G401.6 (cell line): ENCODE results near the gene SPRR2A.
"Not testable (repeated sequence)": the region's sequence is repeated elsewhere in the genome, so short reads cannot be mapped to it uniquely, and the experiment has no call there.

ENCODE experiments used
- FAIRE-seq: peaks from 2 replicates; lab custom pipeline; 2012; peaks lifted over from hg19 to GRCh38; lab: Jason Lieb, UNC

SPRR2A gene

GRCh38 chr1:153057375-153057774 lies at the start of gene SPRR2A:
Gene SPRR2A, minus strand, starts transcription at chr1:153057512. Its CDS starts 777 bp downstream, at chr1:153056735.
- no peak for FAIRE-seq

GRCh38 chr1:153100245-153100644 lies 42.9 kb upstream of the SPRR2A start:
- no peak for FAIRE-seq

- no peak for FAIRE-seq
These were observed 42.2 kb upstream of the SPRR2A start for GRCh38 chr1:153099461-153100045.

GRCh38 chr1:153095764-153096163 lies 38.5 kb upstream of the SPRR2A start:
- no peak for FAIRE-seq

GRCh38 chr1:153094426-153094825 lies 37.1 kb upstream of the SPRR2A start, which contains the start of gene SPRR2E:
Gene SPRR2E, minus strand, starts transcription at chr1:153094526. Its CDS starts 775 bp downstream, at chr1:153093751.
- no peak for FAIRE-seq

GRCh38 chr1:153087652-153088051 lies 30.3 kb upstream of the SPRR2A start:
- no peak for FAIRE-seq

GRCh38 chr1:153081736-153082135 lies 24.4 kb upstream of the SPRR2A start:
- no peak for FAIRE-seq

GRCh38 chr1:153072806-153073726 lies 15.8 kb upstream of the SPRR2A start:
- no peak for FAIRE-seq

GRCh38 chr1:153071511-153071910 lies 14.2 kb upstream of the SPRR2A start, which contains the start of gene SPRR2B:
Gene SPRR2B, minus strand, starts transcription at chr1:153071611. Its CDS starts 772 bp downstream, at chr1:153070839.
- FAIRE-seq: no peak

- no peak for FAIRE-seq
These were observed 12.9 kb upstream of the SPRR2A start for GRCh38 chr1:153070243-153070642.

GRCh38 chr1:153058826-153059784 lies 1.8 kb upstream of the SPRR2A start:
- no peak for FAIRE-seq

GRCh38 chr1:153058154-153058553 lies 842 bp upstream of the SPRR2A start:
- FAIRE-seq: no peak

- FAIRE-seq: not testable (repeated sequence)
These were observed 1.2 kb downstream of the SPRR2A start for GRCh38 chr1:153056111-153056510.

- FAIRE-seq: no peak
These were observed 8.1 kb downstream of the SPRR2A start for GRCh38 chr1:153049211-153049610.

- no peak for FAIRE-seq
These were observed 16.2 kb downstream of the SPRR2A start, which contains the start of gene SPRR2D for GRCh38 chr1:153040950-153041631. Gene SPRR2D, minus strand, starts transcription at chr1:153041120. Its CDS starts 774 bp downstream, at chr1:153040346.

- FAIRE-seq: no peak
These were observed 22.1 kb downstream of the SPRR2A start for GRCh38 chr1:153035211-153035610.

- no peak for FAIRE-seq
These were observed 24.5 kb downstream of the SPRR2A start for GRCh38 chr1:153032677-153033308.

GRCh38 chr1:153032073-153032472 lies 25.2 kb downstream of the SPRR2A start:
- FAIRE-seq: no peak

- no peak for FAIRE-seq
These were observed 26.4 kb downstream of the SPRR2A start, which contains the start of gene SPRR1B for GRCh38 chr1:153030895-153031294. Gene SPRR1B, plus strand, starts transcription at chr1:153031203. Its CDS starts 1,143 bp downstream, at chr1:153032346.

GRCh38 chr1:153028766-153029165 lies 28.5 kb downstream of the SPRR2A start:
- FAIRE-seq: no peak

GRCh38 chr1:153025797-153026196 lies 31.5 kb downstream of the SPRR2A start:
- no peak for FAIRE-seq
